ENCODE results near the gene CCS.
"Not testable (repeated sequence)": the region's sequence is repeated elsewhere in the genome, so short reads cannot be mapped to it uniquely, and the experiment has no call there.

The CCS gene

DNA sequence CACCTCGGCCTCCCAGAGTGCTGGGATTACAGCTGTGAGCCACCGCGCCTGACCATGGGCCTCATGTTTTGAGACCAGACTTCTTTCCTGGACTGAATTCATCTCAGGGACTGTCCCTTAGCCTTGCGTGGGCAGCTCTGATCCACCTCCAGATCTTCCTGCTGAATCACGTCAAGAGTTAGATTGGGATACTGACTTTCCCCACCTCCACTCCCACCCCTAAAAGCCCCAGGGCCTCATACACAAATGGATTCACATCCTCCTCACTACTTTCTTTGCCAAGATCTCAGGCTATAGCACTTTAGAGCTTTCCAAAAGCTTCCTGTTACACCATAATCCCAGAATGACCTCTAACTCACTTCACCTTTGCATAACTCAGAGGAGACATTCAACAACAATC is 12.2 kb upstream of the CCS start:
- H3K4me3 ChIP-seq (ENCODE audit: low read length) = no peak overlapping the region
- peaks cover 5% of the 10 kb centered on the region for H3K9me3 ChIP-seq (ENCODE audit: control insufficient read depth, low read length)
- H3K36me3 ChIP-seq (ENCODE audit: control insufficient read depth, insufficient read depth, low read length, severe bottlenecking) = no peaks in the 10 kb centered on the region
- no peak overlapping the region for H3K9ac ChIP-seq (ENCODE audit: low read length)
- H3K27me3 ChIP-seq (replicated peaks; ENCODE audit: control insufficient read depth, insufficient read depth, low read length) = no peaks in the 10 kb centered on the region
- no peak for DNase-seq (ENCODE audit: low read depth)
- H3K4me1 ChIP-seq (ENCODE audit: control insufficient read depth, insufficient read depth, low read length) = peaks cover 17% of the 10 kb centered on the region

- Histone ChIP-seq H3K4me1 (ENCODE audit: control insufficient read depth, insufficient read depth, low read length) (peaks cover 17% of the 10 kb centered on the region), H3K9ac (ENCODE audit: low read length) (no peak overlapping the region), H3K36me3 (ENCODE audit: control insufficient read depth, insufficient read depth, low read length, severe bottlenecking) (no peaks in the 10 kb centered on the region), H3K27me3 (replicated peaks; ENCODE audit: control insufficient read depth, insufficient read depth, low read length) (no peaks in the 10 kb centered on the region), H3K4me3 (ENCODE audit: low read length) (no peak overlapping the region), H3K9me3 (ENCODE audit: control insufficient read depth, low read length) (peaks cover 5% of the 10 kb centered on the region)
- DNase-seq (ENCODE audit: low read depth) = no peak
These were observed 11.7 kb upstream of the CCS start for GRCh38 chr11:66581261-66581660.

- H3K4me3 ChIP-seq (ENCODE audit: low read length); H3K9ac ChIP-seq (ENCODE audit: low read length); H3K9me3 ChIP-seq (ENCODE audit: control insufficient read depth, low read length); H3K27me3 ChIP-seq (replicated peaks; ENCODE audit: control insufficient read depth, insufficient read depth, low read length); DNase-seq (ENCODE audit: low read depth); H3K36me3 ChIP-seq (ENCODE audit: control insufficient read depth, insufficient read depth, low read length, severe bottlenecking): not testable (repeated sequence)
- H3K4me1 ChIP-seq (ENCODE audit: control insufficient read depth, insufficient read depth, low read length) = peaks cover 17% of the 10 kb centered on the region
These were observed 10.3 kb upstream of the CCS start for GRCh38 chr11:66582565-66583147.

- DNase-seq (ENCODE audit: low read depth); H3K9me3 ChIP-seq (ENCODE audit: control insufficient read depth, low read length); H3K36me3 ChIP-seq (ENCODE audit: control insufficient read depth, insufficient read depth, low read length, severe bottlenecking); H3K27me3 ChIP-seq (replicated peaks; ENCODE audit: control insufficient read depth, insufficient read depth, low read length); H3K4me3 ChIP-seq (ENCODE audit: low read length); H3K9ac ChIP-seq (ENCODE audit: low read length): not testable (repeated sequence)
- H3K4me1 ChIP-seq (ENCODE audit: control insufficient read depth, insufficient read depth, low read length) = peaks cover 10% of the 10 kb centered on the region
These were observed 7.5 kb upstream of the CCS start for GRCh38 chr11:66585447-66585846.

DNA sequence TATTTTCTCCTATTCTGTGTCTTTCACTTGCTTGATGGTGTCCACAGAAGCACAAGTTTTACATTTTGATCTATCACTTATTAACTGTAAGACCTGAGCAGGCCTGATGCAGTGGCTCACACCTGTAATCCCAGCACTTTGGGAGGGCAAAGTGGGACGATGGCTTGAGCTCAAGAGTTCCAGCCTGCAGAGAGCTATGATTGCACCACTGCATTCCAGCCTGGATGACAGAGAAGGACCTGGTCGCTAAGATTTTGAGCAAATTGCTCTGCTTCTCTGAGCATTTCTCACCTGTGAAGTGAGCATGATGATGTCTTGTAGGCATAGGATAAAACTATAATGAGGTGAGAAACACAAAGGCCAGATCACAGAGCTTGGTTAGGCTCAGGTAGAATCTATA is 6.8 kb upstream of the CCS start:
- no peak for DNase-seq (ENCODE audit: low read depth)
- Histone ChIP-seq H3K36me3 (ENCODE audit: control insufficient read depth, insufficient read depth, low read length, severe bottlenecking) (no peaks in the 10 kb centered on the region), H3K4me1 (ENCODE audit: control insufficient read depth, insufficient read depth, low read length) (peaks cover 3% of the 10 kb centered on the region), H3K9me3 (ENCODE audit: control insufficient read depth, low read length) (peaks cover 5% of the 10 kb centered on the region), H3K27me3 (replicated peaks; ENCODE audit: control insufficient read depth, insufficient read depth, low read length) (no peaks in the 10 kb centered on the region), H3K4me3 (ENCODE audit: low read length) (no peak overlapping the region), H3K9ac (ENCODE audit: low read length) (no peak overlapping the region)

DNA sequence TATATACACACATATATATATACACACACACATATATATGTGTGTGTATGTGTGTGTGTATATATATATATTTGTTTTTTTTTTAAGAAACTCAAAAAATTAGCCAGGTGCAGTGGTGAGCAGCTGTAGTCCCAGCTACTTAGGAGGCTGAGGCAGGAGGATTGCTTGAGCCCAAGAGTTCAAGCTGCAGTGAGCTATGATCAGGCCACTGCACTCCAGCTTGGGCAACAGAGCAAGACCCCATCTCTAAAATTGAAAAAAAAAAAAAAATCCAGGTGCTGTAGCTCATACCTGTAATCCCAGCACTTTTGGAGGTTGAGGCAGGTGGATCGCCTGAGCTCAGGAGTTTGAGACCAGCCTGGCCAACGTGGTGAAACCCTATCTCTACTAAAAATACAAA is 3.7 kb upstream of the CCS start:
- not testable (repeated sequence) for H3K9me3 ChIP-seq (ENCODE audit: control insufficient read depth, low read length); DNase-seq (ENCODE audit: low read depth); H3K36me3 ChIP-seq (ENCODE audit: control insufficient read depth, insufficient read depth, low read length, severe bottlenecking); H3K27me3 ChIP-seq (replicated peaks; ENCODE audit: control insufficient read depth, insufficient read depth, low read length); H3K9ac ChIP-seq (ENCODE audit: low read length); H3K4me3 ChIP-seq (ENCODE audit: low read length)
- H3K4me1 ChIP-seq (ENCODE audit: control insufficient read depth, insufficient read depth, low read length) = peaks cover 11% of the 10 kb centered on the region

DNA sequence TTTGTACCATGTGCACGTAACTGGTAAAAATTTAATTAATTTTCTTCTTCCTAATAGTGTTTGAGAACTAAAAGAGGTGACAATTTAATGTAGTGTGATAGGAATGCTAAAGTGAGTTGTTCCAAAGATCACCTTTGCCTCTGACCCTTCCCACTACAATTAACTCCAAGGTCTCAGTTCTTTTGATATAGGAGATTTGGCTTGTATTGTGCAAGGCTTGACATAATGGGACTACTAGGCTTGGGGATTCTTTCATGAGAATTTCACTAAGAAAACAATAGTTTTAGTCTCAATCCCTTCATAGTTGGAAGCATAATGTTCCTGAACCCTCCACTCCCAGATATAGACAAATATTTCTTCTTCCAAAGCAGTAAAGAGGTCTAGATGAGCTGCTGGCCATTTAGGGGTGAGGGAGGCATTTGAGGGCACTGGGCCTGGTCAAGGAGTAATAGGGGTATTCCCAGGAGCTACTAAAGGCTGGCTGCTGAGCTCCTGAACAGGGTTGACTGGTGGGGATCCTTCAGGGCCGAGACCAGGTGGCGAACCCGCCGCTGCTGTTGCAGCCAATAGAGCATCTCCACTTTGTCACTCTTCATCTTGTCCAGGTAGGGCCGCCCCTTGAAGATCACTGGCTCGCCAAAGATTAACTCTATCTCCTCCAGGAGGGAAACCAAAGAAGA is 2.8 kb upstream of the CCS start:
- no peak overlapping the region for H3K4me3 ChIP-seq (ENCODE audit: low read length)
- H3K4me1 ChIP-seq (ENCODE audit: control insufficient read depth, insufficient read depth, low read length) = peaks cover 16% of the 10 kb centered on the region
- no peak overlapping the region for H3K9ac ChIP-seq (ENCODE audit: low read length)
- no peak for DNase-seq (ENCODE audit: low read depth)
- H3K27me3 ChIP-seq (replicated peaks; ENCODE audit: control insufficient read depth, insufficient read depth, low read length) = no peaks in the 10 kb centered on the region
- no peaks in the 10 kb centered on the region for H3K36me3 ChIP-seq (ENCODE audit: control insufficient read depth, insufficient read depth, low read length, severe bottlenecking)
- no peaks in the 10 kb centered on the region for H3K9me3 ChIP-seq (ENCODE audit: control insufficient read depth, low read length)

GRCh38 chr11:66591175-66591574 is 1.8 kb upstream of the CCS start:
- Histone ChIP-seq H3K4me1 (ENCODE audit: control insufficient read depth, insufficient read depth, low read length) (peaks cover 23% of the 10 kb centered on the region), H3K9me3 (ENCODE audit: control insufficient read depth, low read length) (no peaks in the 10 kb centered on the region), H3K27me3 (replicated peaks; ENCODE audit: control insufficient read depth, insufficient read depth, low read length) (no peaks in the 10 kb centered on the region), H3K36me3 (ENCODE audit: control insufficient read depth, insufficient read depth, low read length, severe bottlenecking) (no peaks in the 10 kb centered on the region), H3K9ac (ENCODE audit: low read length) (no peak overlapping the region), H3K4me3 (ENCODE audit: low read length) (no peak overlapping the region)
- DNase-seq (ENCODE audit: low read depth) = no peak

- peak; percentile 19 for DNase-seq (ENCODE audit: low read depth)
- no peaks in the 10 kb centered on the region for H3K27me3 ChIP-seq (replicated peaks; ENCODE audit: control insufficient read depth, insufficient read depth, low read length)
- peak overlapping the region; percentile 91 for H3K9ac ChIP-seq (ENCODE audit: low read length)
- H3K4me1 ChIP-seq (ENCODE audit: control insufficient read depth, insufficient read depth, low read length) = peaks cover 23% of the 10 kb centered on the region
- H3K36me3 ChIP-seq (ENCODE audit: control insufficient read depth, insufficient read depth, low read length, severe bottlenecking) = no peaks in the 10 kb centered on the region
- H3K9me3 ChIP-seq (ENCODE audit: control insufficient read depth, low read length) = no peaks in the 10 kb centered on the region
- peak overlapping the region; percentile 87 for H3K4me3 ChIP-seq (ENCODE audit: low read length)
These were observed 284 bp downstream of the CCS start for GRCh38 chr11:66593303-66593635.

- Histone ChIP-seq H3K36me3 (ENCODE audit: control insufficient read depth, insufficient read depth, low read length, severe bottlenecking) (no peaks in the 10 kb centered on the region), H3K9ac (ENCODE audit: low read length) (peak overlapping the region; percentile 91), H3K4me3 (ENCODE audit: low read length) (peak overlapping the region; percentile 87), H3K27me3 (replicated peaks; ENCODE audit: control insufficient read depth, insufficient read depth, low read length) (no peaks in the 10 kb centered on the region), H3K9me3 (ENCODE audit: control insufficient read depth, low read length) (no peaks in the 10 kb centered on the region), H3K4me1 (ENCODE audit: control insufficient read depth, insufficient read depth, low read length) (peaks cover 23% of the 10 kb centered on the region)
- no peak for DNase-seq (ENCODE audit: low read depth)
These were observed 665 bp downstream of the CCS start for GRCh38 chr11:66593650-66594049.

DNA sequence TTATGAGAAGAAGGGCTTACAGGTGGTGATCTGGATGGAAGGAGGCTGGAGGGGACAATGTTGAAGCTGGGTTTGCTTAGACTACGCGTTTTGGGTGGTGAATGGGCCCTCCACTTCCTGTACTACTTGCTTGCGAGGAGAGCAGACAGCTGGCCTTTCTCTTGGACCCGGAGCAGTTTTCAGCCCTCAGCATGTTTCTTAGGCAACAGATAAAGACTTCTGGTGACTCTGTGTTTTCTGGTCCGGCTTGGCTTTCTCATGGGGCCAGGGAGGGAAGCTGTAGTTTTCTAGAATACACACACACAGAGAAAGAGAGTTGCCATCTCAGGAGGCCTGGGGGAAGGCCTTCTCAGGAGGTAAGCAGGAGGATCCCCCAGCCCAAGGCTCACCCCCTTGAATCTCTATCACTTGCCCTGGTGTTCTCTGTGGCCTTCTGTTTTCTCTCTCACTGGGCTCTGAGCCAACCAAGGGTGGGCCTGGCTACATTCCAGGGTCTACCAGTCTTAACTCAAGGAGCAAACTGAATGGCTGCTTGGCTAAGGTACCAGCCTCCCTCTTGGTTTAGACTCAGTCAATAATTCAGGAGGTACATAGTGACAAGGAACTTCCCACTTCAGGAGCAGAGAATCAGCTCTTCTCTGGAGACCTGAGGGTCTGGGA is 2.4 kb downstream of the CCS start:
- no peak for DNase-seq (ENCODE audit: low read depth)

More for the DNA sequence above, 2.4 kb downstream of the CCS start:
- H3K9me3 ChIP-seq (ENCODE audit: control insufficient read depth, low read length) = no peaks in the 10 kb centered on the region
- H3K9ac ChIP-seq (ENCODE audit: low read length) = no peak overlapping the region
- H3K4me3 ChIP-seq (ENCODE audit: low read length) = no peak overlapping the region
- H3K27me3 ChIP-seq (replicated peaks; ENCODE audit: control insufficient read depth, insufficient read depth, low read length) = no peaks in the 10 kb centered on the region
- H3K4me1 ChIP-seq (ENCODE audit: control insufficient read depth, insufficient read depth, low read length) = peaks cover 32% of the 10 kb centered on the region
- H3K36me3 ChIP-seq (ENCODE audit: control insufficient read depth, insufficient read depth, low read length, severe bottlenecking) = peaks cover 7% of the 10 kb centered on the region
